Stimulated activated CD8-positive, alpha-beta memory T cell treated with anti-CD3 and anti-CD28 coated beads, Interleukin-15, amount 100 ng/mL, for 1 hour (primary cell): ENCODE measurements around the gene KANSL3.

Experiments
- DNase-seq: peaks from one replicate; pipeline ENCODE4 v3.0.0-alpha.2; 2020; ENCODE audit warnings: low read depth

Gene KANSL3

DNA sequence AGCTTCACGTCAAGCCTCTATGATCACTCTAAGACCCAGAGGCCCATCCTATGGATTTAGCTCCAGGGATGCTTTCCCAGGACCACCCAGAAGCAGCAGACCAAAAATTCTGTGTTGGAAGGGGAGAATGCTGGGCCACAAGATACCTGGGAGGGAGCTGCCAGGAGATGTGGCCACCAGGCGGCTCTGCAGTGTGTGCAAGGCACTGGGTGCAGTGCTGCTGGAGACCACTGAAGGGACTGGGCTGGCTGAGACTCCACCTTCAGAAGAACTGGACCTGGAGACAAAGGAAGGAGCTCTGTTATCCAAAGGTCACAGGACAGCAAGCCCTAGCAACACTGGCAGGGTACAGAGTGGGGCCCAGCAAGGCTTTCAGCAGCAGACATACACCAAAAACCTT, 34.0 kb downstream of the KANSL3 start:
- DNase-seq, result no peak

DNA sequence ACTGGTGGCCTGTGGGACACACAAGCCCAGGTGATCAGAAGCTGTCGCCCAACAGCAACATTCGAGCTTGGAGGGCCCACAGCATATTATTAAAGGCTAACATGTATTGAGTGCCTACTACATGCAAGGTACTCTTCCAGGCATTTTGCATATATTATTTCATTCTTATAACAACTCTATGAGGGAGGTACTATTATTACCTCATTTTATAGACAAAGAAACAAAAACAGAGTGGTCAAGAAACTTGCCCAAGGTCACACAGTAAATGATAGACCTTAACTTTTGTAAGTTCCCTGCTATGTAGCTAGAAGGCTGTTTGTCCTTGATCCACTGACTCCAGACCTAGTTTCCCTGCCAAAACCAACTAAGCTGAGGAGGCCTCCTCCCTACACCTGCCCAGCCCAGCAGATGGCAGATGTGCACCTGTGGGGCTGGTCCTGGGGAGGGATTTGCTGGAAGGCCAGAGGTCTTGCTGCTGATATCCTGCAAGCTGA, 35.7 kb downstream of the KANSL3 start:
- DNase-seq, result no peak

- no peak for DNase-seq
Measured at GRCh38 chr2:96601382-96602292, 36.5 kb downstream of the KANSL3 start.

DNA sequence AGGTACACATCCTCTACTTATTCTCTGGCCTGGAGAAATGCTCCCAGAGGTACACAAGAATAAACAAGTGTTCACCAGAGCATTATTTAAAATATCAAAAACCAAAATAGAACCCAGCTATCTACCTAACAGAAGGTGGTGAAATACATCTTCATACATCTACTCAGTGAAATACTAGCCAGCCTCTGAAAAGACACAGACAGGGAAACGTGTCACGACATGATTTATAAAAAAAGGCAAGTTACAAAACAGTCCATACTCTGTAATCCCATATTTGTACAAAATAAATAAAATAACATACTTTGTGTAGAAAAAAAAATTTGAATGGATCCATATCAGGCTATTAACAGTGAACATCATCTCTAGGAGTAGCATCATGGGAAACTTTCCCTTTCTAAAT, 38.2 kb downstream of the KANSL3 start:
- no peak for DNase-seq

DNA sequence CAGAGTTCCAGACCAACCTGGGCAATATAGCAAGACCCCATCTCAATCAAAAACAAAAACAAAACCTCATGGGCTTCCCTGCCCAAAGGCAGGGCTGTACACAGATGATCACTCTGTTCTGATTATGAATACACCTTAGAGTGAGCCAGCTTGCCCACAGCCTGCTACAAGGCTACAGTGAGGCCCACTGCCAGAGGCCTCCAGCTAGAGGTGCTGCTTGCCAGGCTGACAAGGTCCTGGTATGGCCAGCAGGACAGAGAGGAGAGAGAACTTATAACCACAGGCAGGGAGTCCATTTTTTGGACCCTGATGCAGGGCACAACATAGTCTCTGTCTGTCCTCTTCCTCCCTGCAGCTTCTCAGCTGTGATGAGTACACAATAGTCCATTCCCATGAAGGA, 41.5 kb downstream of the KANSL3 start:
- no peak for DNase-seq

DNA sequence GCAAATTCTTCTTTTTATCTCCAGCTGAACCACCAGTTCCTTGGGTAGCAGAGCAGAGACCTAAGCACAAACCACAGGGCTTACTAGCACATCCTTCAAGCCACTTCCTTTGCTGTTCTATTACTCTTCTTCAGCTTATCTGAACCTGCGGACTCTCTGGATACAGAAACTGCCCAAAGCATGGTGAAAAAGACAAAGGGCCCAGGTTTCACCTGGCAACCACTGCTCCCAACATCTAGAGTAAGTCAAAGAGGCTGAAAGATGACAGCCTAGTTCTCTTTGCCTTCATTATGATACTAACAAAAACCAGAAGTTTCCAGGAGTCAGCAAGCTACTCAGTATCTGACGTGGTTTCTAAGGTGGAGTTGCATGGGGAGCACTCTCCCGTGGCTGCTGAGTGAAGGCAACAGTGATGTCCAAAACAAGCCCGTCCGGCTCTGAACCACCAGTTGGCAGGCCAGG, 43.4 kb downstream of the KANSL3 start:
- DNase-seq, result no peak

GRCh38 chr2:96594282-96594681, 43.8 kb downstream of the KANSL3 start:
- DNase-seq, result no peak

GRCh38 chr2:96591494-96591893, 46.6 kb downstream of the KANSL3 start:
- no peak for DNase-seq

DNA sequence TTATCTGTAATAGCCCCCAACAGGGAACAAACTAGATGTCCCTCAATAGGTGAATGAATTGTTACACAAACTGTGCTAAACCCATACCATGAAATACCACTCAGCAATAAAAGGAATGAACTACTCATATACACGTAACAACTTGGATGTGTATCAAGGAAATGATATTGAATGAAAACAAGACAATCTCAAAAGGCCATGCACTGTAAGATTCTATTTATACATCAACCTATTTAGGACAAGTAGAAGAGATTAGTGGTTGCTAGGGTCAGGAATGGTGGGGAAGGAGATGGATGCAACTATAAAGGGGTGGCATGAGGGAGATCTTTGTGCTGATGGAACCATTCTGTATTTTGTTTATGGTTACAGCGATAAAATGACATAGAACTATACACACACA, 47.1 kb downstream of the KANSL3 start:
- DNase-seq, result no peak

DNA sequence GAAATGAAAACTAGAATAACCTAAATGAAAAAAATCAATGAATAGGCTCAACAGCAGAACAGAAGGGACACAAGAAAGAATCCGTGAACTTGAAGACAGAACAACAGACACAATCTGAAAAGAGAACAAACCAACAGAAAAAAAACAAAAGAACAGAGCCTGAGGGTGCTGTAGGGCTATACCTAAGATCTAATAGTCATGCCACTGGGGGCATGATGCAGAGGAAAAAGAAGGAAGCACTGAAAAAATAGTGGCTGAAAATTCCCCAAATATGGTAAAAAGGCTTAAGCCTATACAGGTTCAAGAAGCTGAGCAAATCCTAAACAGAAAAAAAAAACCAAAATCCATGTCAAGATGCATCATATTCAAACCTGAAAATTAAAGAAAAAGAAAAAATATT, 50.3 kb downstream of the KANSL3 start:
- no peak for DNase-seq

DNA sequence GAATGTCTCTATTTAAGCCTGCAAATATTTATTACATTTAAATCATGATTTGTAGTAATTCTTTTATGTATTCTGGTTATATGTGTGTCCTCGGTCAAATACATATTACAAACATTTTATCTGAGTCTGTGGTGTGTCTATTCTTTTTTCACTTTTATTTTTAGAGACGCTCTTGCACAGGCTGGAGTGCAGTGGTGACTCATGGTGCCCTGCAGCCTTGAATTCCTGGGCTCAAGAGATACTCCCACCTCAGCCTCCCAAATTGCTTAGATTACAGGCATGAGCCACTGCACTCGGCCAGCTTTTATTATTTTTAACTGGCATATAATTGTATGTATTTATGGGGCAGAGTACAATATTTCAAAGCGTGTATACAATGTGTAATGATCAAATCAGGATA, 54.1 kb downstream of the KANSL3 start:
- no peak for DNase-seq

DNA sequence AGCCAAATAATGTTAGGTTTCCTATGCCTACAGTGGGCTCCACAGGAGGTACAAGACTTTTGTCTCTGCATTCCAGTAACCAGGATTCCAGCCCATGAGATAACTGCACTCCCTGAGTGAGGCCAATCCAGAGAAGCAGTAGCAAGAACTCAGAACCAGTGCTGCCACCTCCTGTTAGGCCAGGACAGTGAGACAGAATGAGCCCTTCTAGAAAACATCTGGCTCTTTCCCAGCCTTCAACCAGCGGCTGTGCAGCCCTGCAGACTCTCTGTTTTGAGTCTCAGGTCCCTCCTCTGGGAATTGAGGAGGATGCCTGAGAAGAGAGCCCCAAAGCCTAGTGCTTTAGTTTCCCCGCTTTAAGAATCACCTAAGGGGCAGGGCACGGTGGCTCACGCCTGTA, 57.3 kb downstream of the KANSL3 start:
- no peak for DNase-seq

DNA sequence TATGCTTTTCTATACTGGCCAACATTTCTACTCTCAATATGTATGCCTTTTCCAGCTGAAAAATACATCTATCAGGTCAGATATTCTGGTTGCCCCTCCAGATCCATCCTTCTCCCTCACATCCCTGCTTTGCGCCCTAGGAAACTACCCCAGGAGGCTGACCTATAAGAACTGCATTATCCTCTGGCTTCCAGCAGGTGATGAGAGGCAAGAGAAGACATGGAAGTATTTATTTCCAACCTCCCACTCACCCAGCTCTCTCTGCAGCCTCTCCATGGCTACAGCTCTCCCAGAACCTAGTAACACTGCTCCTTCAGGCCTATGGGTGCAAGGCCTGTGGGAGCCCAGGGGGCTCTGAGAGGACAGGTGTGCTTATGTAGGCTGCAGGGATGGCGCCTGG, 58.7 kb downstream of the KANSL3 start:
- DNase-seq, result no peak

DNA sequence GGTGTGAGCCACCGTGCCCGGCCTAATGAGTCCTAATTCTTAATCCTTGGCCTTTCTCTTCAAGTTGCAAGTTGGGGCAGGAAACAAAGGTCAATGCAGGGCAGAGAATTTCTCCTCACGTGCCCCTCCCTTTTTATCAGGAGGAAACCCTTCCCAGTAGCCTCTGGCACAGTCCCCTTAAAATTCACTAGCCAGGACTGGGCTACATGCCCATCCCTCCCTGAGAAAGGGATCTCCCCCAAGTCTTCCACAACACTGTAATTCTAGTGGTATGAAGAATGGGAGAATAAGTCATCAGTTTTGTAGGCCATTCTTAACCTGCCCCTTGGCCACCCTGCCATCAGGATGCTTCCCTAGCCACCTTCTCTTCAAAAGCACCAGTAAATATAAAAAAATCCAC, 59.4 kb downstream of the KANSL3 start:
- DNase-seq, result no peak

DNA sequence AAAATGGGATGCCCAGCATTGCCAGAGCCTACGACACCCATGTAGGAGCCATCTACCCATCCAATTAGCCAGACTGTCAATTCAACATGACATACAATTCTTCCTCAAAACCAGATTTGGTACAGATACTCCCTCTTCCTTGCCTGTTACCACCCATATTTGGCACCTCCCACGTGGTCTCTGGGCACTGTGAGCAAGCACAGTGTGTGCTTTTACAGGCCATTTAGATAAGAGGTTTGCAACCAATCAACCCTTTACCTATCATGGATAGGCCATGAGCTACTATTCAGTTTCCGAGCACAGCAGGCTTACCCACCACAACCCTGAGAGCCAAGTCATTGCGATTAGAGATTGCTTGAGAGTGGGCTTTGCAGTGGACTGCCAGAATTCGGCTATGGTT, 60.6 kb downstream of the KANSL3 start:
- no peak for DNase-seq

GRCh38 chr2:96575785-96576456, 62.2 kb downstream of the KANSL3 start:
- no peak for DNase-seq

GRCh38 chr2:96574364-96574763, 63.7 kb downstream of the KANSL3 start:
- DNase-seq, result no peak

GRCh38 chr2:96568094-96568493, 70.0 kb downstream of the KANSL3 start:
- no peak for DNase-seq

GRCh38 chr2:96565111-96565510, 73.0 kb downstream of the KANSL3 start:
- no peak for DNase-seq

GRCh38 chr2:96564563-96564962, 73.5 kb downstream of the KANSL3 start:
- no peak for DNase-seq

DNA sequence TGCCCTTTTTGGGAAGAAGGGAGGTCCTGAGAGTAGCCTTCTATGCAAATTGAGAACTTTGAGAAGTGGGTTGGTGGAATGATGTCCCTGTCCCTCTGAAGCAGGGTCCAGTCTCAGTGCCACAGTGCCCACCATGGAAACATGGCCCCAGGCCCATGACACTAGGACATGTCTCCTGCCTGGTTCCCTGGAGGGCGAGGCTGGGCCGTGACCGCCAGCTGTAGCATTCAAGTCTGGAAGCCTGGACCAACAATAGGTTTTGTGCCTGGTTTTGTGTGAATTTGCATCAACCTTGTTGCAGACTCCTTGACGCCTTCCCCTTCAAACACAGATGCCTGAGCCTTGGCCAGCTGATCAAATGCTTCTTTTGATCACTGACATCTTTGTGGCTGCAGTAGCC, 74.1 kb downstream of the KANSL3 start:
- no peak for DNase-seq

DNA sequence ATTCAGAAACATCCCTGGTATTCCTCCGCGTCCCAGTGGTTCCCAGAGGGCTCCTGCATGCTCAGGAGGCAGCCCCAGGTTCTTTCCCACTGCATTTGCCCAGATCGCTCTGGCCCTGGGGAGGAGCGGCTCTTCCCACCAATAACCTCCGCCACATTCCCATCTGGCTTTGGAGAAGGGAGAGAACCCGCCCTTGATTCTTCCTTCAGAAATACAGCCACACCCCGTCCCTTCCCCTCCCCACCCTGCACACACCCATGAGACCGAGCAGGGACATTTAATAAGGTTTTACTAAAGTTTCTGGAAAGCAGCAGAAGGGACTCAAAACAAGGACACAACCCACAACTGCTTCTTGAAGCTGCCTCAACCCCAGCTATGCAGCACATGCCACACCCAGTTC, 79.6 kb downstream of the KANSL3 start:
- DNase-seq, result no peak

DNA sequence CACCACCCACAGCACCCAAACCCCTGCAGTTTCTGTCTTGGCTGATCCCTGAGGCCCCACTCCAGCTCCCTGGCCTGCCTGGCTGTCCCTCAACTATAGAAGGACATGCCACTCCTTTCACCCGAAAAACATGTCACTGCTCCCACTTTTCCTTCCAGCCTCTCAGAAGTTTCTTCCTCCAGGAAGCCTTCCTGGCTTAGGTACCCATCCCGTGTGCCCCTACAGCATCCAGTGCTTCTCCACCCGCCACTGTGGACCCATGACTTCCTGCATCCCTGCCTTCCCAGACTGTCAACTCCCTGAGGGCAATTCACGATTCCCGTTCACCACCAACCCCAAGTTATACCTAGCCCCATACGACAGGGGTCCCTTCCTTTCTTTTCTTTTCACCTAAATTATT, 80.1 kb downstream of the KANSL3 start:
- no peak for DNase-seq
